NT2/D1 (cell line): Measurements from ENCODE around the gene OR14I1.
"Not testable (repeated sequence)": the region's sequence is repeated elsewhere in the genome, so short reads cannot be mapped to it uniquely, and the experiment has no call there.

Experiments used
- DNase-seq: peaks from one replicate; pipeline ENCODE4 v3.0.0-alpha.2; 2011; ENCODE audit warnings: low read depth, low spot score
- H3K27me3 ChIP-seq: 2 replicates; pipeline ENCODE4 v1.6.0; 2011; ENCODE audit warnings: mild to moderate bottlenecking; ENCODE audit not compliant: insufficient read length, insufficient read depth
- H3K36me3 ChIP-seq: 2 replicates; pipeline ENCODE4 v1.6.1; 2011; ENCODE audit warnings: mild to moderate bottlenecking, low read length, mixed read lengths; ENCODE audit not compliant: insufficient read depth, insufficient read length
- H3K4me1 ChIP-seq: 2 replicates; pipeline ENCODE4 v1.5.1; 2011; ENCODE audit not compliant: insufficient read depth, insufficient read length
- H3K4me3 ChIP-seq: 2 replicates; pipeline ENCODE4 v1.5.1; 2011; ENCODE audit warnings: low read depth; ENCODE audit not compliant: insufficient read length
- H3K9ac ChIP-seq: 2 replicates; pipeline ENCODE4 v1.6.0; 2011; ENCODE audit warnings: low read depth; ENCODE audit not compliant: insufficient read length
- H3K9me3 ChIP-seq: 2 replicates; pipeline ENCODE4 v1.5.1; 2011; ENCODE audit warnings: mild to moderate bottlenecking, low read length; ENCODE audit not compliant: insufficient read depth
- SUZ12 ChIP-seq: IDR thresholded peaks from 2 replicates; pipeline ENCODE4 v1.6.1; 2011; ENCODE audit not compliant: insufficient read length, insufficient read depth; ENCODE audit errors: extremely low read depth
- YY1 ChIP-seq: IDR thresholded peaks from 2 replicates; pipeline ENCODE4 v1.6.1; 2011; ENCODE audit not compliant: insufficient read length, insufficient read depth
- ZNF274 ChIP-seq: IDR thresholded peaks from 2 replicates; pipeline ENCODE4 v1.6.1; 2011; ENCODE audit warnings: mild to moderate bottlenecking, low read depth, low read length

Gene OR14I1

GRCh38 chr1:248688527-248689298 lies 13.9 kb downstream of the OR14I1 start:
- H3K9ac ChIP-seq: no peak overlapping the region
- H3K4me3 ChIP-seq: no peak overlapping the region
- no peaks in the 10 kb centered on the region for H3K36me3 ChIP-seq
- H3K27me3 ChIP-seq: no peaks in the 10 kb centered on the region
- peaks cover 23% of the 10 kb centered on the region for H3K9me3 ChIP-seq
- TF ChIP-seq SUZ12: no peak
- no peak for TF ChIP-seq ZNF274
- no peak for TF ChIP-seq YY1
- no peak for DNase-seq
- H3K4me1 ChIP-seq: no peaks in the 10 kb centered on the region

GRCh38 chr1:248686815-248687214 lies 15.8 kb downstream of the OR14I1 start:
- Histone ChIP-seq H3K4me3 (no peak overlapping the region), H3K27me3 (no peaks in the 10 kb centered on the region), H3K9ac (no peak overlapping the region), H3K4me1 (no peaks in the 10 kb centered on the region), H3K9me3 (peaks cover 9% of the 10 kb centered on the region), H3K36me3 (no peaks in the 10 kb centered on the region)
- TF ChIP-seq YY1: no peak
- TF ChIP-seq SUZ12: no peak
- no peak for TF ChIP-seq ZNF274
- DNase-seq: no peak

GRCh38 chr1:248681651-248682050 lies 20.9 kb downstream of the OR14I1 start:
- TF ChIP-seq SUZ12 (no peak), ZNF274 (no peak), YY1 (no peak)
- Histone ChIP-seq H3K4me1 (no peaks in the 10 kb centered on the region), H3K9ac (no peak overlapping the region), H3K4me3 (no peak overlapping the region), H3K9me3 (no peaks in the 10 kb centered on the region), H3K27me3 (no peaks in the 10 kb centered on the region), H3K36me3 (no peaks in the 10 kb centered on the region)
- no peak for DNase-seq

- Histone ChIP-seq H3K9ac (no peak overlapping the region), H3K36me3 (no peaks in the 10 kb centered on the region), H3K4me3 (no peak overlapping the region), H3K4me1 (no peaks in the 10 kb centered on the region), H3K27me3 (no peaks in the 10 kb centered on the region), H3K9me3 (peaks cover 52% of the 10 kb centered on the region)
- no peak for DNase-seq
- no peak for TF ChIP-seq SUZ12
- no peak for TF ChIP-seq ZNF274
- TF ChIP-seq YY1: no peak
Observed at GRCh38 chr1:248670003-248670402, 32.6 kb downstream of the OR14I1 start.

- H3K36me3 ChIP-seq, H3K4me3 ChIP-seq, H3K27me3 ChIP-seq, DNase-seq, H3K9ac ChIP-seq, H3K4me1 ChIP-seq: not testable (repeated sequence)
- peaks cover 18% of the 10 kb centered on the region; the same call in 1 of the 2 replicates for H3K9me3 ChIP-seq
Observed at GRCh38 chr1:248663453-248664328, 38.9 kb downstream of the OR14I1 start.

GRCh38 chr1:248656797-248657196 lies 45.8 kb downstream of the OR14I1 start:
- not testable (repeated sequence) for H3K4me1 ChIP-seq, H3K9ac ChIP-seq, H3K36me3 ChIP-seq, H3K27me3 ChIP-seq, H3K4me3 ChIP-seq, DNase-seq, H3K9me3 ChIP-seq

GRCh38 chr1:248655354-248655753 lies 47.2 kb downstream of the OR14I1 start, which contains the start of gene OR2T27:
OR2T27 (minus strand) TSS chr1:248655528; CDS start chr1:248650884, 4,644 bp downstream.
- not testable (repeated sequence) for H3K27me3 ChIP-seq, H3K4me1 ChIP-seq, H3K36me3 ChIP-seq, DNase-seq, H3K9ac ChIP-seq, H3K9me3 ChIP-seq, H3K4me3 ChIP-seq
